GM18861 (cell line): Measurements from ENCODE around the gene SLC9A8.
"Not testable (repeated sequence)": the region's sequence is repeated elsewhere in the genome, so short reads cannot be mapped to it uniquely, and the experiment has no call there.

ENCODE experiments used
- ATAC-seq: cut with Tn5 transposase; IDR thresholded peaks from one replicate; pipeline ENCODE4 v1.9.1; 2021; ENCODE audit not compliant: unreplicated experiment

Gene SLC9A8

DNA sequence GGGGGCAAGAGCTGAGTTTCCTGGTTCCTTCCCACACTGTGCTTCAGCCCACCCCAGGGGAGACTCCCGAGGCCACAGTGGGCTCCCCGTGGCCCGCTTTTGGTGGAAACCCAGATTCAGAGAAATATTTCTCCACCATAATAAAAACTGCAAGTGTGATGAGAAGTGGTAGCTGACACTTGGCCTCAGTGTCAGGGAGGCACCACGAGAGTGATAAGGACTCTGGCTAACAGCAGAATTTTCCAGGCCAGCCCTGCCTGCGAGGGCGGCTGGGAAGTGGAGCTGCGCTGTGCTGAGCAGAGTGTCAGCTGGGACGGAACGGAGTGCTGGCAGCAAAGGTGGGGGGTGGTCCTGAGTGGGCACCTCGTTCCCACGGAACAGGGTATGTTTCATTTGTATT is 80.2 kb downstream of the SLC9A8 start:
- ATAC-seq: no peak

GRCh38 chr20:49893242-49894072 is 80.8 kb downstream of the SLC9A8 start:
- no peak for ATAC-seq

GRCh38 chr20:49894073-49894470 is 81.4 kb downstream of the SLC9A8 start:
- no peak for ATAC-seq

GRCh38 chr20:49895474-49896093 is 83.0 kb downstream of the SLC9A8 start:
- ATAC-seq: not testable (repeated sequence)

DNA sequence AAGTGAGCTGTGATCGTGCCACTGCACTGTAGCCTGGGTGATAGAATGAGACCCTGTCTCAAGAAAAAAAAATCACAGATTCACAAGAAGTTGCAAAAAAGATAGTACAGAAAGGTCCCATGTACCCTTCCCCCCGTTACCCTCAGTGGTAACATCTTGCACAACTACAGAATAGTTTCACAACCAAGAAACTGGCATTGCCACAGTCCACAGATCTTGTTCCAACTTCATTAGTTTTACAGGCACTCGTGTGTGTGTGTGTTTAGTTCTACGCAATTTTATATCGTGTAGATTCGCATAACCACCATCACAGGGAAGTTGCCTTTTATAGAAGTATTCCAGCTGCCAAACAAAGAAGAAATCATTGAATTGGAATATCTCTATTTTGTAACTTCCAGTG is 83.6 kb downstream of the SLC9A8 start:
- ATAC-seq: no peak

DNA sequence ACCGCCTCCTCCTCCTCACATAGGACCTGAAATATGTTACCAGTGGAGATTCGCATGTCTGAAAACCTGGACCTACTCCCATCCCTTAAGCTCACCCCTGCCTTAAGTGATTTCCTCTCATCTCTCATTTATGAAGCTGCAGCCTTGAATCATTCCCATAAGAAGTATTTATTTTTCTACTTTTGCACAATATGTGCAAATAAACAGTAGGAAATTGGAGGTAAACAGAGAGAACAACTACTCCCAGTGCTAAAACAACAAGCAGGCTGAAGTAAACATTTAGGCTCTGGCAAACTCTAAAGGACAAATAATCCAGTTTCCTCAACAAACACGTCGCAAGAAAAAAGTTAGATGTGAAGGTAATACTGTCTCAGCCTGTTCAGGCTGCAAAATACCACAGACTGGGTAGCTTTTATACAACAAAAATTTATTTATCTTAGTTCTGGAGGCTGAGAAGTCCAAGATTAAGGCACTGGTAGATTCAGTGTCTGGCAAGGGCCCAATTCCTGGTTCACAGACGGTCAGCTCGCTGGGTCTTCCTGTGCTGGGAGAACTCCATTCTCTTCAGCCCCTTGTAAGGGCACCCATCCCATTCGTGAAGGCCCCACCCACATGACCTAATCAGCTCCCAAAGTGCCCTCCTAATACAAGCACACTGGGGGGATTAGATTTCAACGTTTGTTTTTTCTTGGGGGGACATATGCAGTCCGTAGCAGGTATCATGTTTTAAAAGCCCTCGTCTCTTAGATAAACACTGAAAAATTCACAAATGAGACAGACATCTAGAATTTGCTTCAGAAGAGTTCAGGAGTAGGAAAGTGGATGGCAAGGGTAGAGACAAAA is 87.1 kb downstream of the SLC9A8 start:
- no peak for ATAC-seq

DNA sequence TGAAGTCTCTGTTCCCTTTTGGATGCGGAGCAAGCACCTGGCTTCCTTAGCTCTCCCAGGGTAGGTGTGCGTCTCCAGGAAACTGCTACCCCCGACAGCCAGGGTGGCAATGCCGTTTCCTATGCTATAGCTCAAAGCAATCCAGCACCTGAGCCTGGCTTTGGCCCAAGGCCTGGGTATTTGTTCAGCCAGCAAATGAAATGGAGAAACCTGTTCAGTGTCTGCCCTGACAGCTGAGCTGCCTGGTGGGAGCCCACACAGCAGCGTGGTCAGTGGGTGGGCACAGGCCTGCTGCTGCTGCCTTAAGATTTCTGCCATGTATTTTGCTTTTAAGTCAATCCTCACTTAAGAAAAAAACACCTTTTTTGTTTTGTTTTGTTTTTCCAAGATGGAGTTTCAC is 89.0 kb downstream of the SLC9A8 start:
- no peak for ATAC-seq

- no peak for ATAC-seq
These were observed 92.0 kb downstream of the SLC9A8 start for GRCh38 chr20:49904440-49905214.

GRCh38 chr20:49905415-49906091 is 92.9 kb downstream of the SLC9A8 start:
- no peak for ATAC-seq

GRCh38 chr20:49906101-49906604 is 93.5 kb downstream of the SLC9A8 start:
- no peak for ATAC-seq

DNA sequence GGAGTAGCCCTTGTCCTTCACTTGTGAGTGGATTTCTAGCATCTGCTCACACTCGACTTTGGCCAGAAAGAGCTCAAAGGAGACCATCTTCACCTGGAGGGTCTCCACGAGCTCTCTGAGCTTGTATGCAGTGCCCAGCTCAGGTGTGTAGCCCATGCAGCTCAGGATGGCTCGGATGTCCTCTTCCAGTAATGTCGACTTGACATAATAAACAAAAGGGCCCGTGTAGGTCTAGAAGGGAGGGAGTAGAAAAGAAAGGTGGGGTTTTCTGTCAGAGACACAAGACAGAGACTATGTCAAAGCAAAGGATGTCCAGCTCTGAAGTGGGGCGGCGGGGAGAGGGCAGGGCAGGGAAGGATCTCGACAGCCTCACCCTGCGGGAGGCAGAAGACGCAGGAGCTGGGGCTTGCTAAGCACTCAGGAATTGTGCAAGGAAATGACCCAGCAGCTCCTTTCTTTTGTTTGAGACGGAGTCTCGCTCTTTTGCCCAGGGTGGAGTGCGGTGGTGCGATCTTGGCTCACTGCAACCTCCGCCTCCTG is 94.1 kb downstream of the SLC9A8 start:
- ATAC-seq: no peak

DNA sequence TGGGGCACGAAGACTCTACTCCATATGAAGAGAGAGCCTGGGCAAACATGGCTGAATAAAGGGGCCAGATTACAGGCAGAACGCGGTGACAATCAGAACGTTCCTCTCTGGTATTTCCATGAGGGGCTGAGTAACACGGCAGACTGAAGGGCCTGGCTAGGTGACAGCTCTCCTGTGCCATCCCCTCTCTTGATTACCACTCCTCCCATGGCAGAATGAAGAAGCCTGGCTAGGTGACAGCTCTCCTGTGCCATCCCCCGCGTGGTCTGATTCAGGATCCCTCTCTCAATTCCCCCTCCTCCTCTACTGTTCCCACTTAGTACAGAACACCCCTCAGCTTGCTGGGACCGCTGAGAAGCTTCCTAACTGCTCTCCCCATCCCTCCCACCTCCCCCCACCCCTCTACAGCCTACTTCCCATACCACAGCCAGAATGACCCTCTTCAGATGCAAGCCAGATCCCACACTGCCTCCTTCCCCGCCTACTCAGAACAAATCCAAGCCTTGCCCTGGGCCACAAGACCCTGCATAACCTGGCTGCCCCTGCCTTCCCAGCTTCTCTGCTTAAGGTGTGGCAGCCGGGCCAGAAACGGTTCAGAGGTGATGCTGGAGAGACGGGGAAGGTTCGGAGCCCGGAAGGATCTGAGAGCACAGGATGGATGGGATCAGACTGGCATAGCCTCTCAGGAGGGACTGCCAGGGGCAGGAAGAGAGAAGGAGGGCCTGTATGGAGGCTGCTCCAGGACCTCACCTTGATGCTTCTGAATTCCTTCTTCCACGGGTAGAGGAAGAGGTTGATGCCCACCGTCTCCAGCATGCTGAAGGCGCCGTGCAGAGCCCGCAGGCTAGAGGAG is 95.0 kb downstream of the SLC9A8 start:
- no peak for ATAC-seq

GRCh38 chr20:49908258-49908565 is 95.6 kb downstream of the SLC9A8 start:
- no peak for ATAC-seq

GRCh38 chr20:49909499-49910339 is 97.1 kb downstream of the SLC9A8 start:
- ATAC-seq: no peak

- ATAC-seq: no peak
These were observed 97.7 kb downstream of the SLC9A8 start for GRCh38 chr20:49910340-49910706.

GRCh38 chr20:49913399-49914047 is 100.9 kb downstream of the SLC9A8 start:
- no peak for ATAC-seq

- peak; percentile 3 for ATAC-seq
These were observed 101.9 kb downstream of the SLC9A8 start for GRCh38 chr20:49914310-49915117.
